Fibroblast of lung (primary cell): Measurements from ENCODE around the gene VPS41. TPM values are rescaled to one million over a fixed set of nuclear protein-coding genes. Genes with fewer than 3 reads are reported as not detected.

ENCODE experiments used
- DNase-seq, 2 donors: peaks; one replicate each; pipeline versions ENCODE4 v3.0.0 to v3.0.0-alpha.2; 2010; ENCODE audit warnings: low read depth in 2 of 2
- H2AFZ ChIP-seq: 2 replicates; pipeline ENCODE4 v1.5.1; 2012; ENCODE audit warnings: low read length, control low read depth, inconsistent platforms
- H3K27ac ChIP-seq: 2 replicates; pipeline ENCODE4 v1.5.1; 2011; ENCODE audit warnings: low read length, control low read depth; ENCODE audit not compliant: insufficient read depth
- H3K27me3 ChIP-seq: 2 replicates; pipeline ENCODE4 v1.5.1; 2011; ENCODE audit warnings: mild to moderate bottlenecking, low read length; ENCODE audit not compliant: control insufficient read depth, insufficient read depth
- H3K36me3 ChIP-seq: 2 replicates; pipeline ENCODE4 v1.5.1; 2011; ENCODE audit warnings: low read length; ENCODE audit not compliant: control insufficient read depth, insufficient read depth
- H3K4me1 ChIP-seq: 2 replicates; pipeline ENCODE4 v1.5.1; 2011; ENCODE audit warnings: low read length; ENCODE audit not compliant: control insufficient read depth, insufficient read depth; ENCODE audit errors: extremely low read depth
- H3K4me2 ChIP-seq: 2 replicates; pipeline ENCODE4 v1.5.1; 2011; ENCODE audit warnings: low read length, control low read depth; ENCODE audit not compliant: insufficient read depth; ENCODE audit errors: extremely low read depth
- H3K4me3 ChIP-seq, 4 experiments: fragments of 200-600 bp in 1 of 4; sonication (generic) in 1 of 4; replicated peaks in 1 of 4; 2 replicates each; pipeline ENCODE4 v1.5.1; 2011 to 2016; ENCODE audit warnings: low read length in 4 of 4, low read depth in 3 of 4, mild to moderate bottlenecking in 3 of 4, control low read depth in 2 of 4, inconsistent platforms in 1 of 4, mixed read lengths in 1 of 4; ENCODE audit not compliant: insufficient read depth in 1 of 4; ENCODE audit errors: control extremely low read depth in 1 of 4
- H3K79me2 ChIP-seq: 2 replicates; pipeline ENCODE4 v1.5.1; 2012; ENCODE audit warnings: mild to moderate bottlenecking, low read length, inconsistent platforms; ENCODE audit not compliant: control insufficient read depth, insufficient read depth
- H3K9ac ChIP-seq: 2 replicates; pipeline ENCODE4 v1.5.1; 2011; ENCODE audit warnings: mild to moderate bottlenecking, low read length, control low read depth; ENCODE audit not compliant: insufficient read depth
- H3K9me3 ChIP-seq: 2 replicates; pipeline ENCODE4 v1.5.1; 2012; ENCODE audit warnings: low read depth, low read length; ENCODE audit not compliant: control insufficient read depth, insufficient read depth
- H4K20me1 ChIP-seq: 2 replicates; pipeline ENCODE4 v1.5.1; 2011; ENCODE audit warnings: low read length; ENCODE audit not compliant: control insufficient read depth, insufficient read depth; ENCODE audit errors: extremely low read depth
- EZH2 ChIP-seq: IDR thresholded peaks from 2 replicates; pipeline ENCODE4 v1.5.1; 2012; ENCODE audit warnings: low read length, control low read depth, mild to moderate bottlenecking; ENCODE audit errors: missing control alignments
- polyA plus RNA-seq, 2 donors: library from polyadenylated mRNA; depleted of rRNA in 1 of 2; stranded (reverse) in 1 of 2; unstranded in 1 of 2; fragments of >200 nt; gene quantifications; 2 replicates each; pipeline ENCODE4 v1.2.1, GENCODE V29; 2011 to 2012; ENCODE audit warnings: missing spikeins in 1 of 2
- total RNA-seq: library from RNA; depleted of rRNA; stranded (reverse); fragments of >200 nt; gene quantifications from 2 replicates; pipeline ENCODE4 v1.2.1, GENCODE V29; 2014
- TF ChIP-seq, protein P1 (sequence below), 2 donors: IDR thresholded peaks in 1 of 2; conservative IDR thresholded peaks in 1 of 2; 1 replicate in 1 of 2; 2 replicates in 1 of 2; pipeline ENCODE4 v1.5.1; 2011 to 2012; ENCODE audit warnings: low read length in 2 of 2, control low read depth in 1 of 2, inconsistent platforms in 1 of 2, low read depth in 1 of 2, mild to moderate bottlenecking in 1 of 2

The VPS41 gene
- total and polyA plus RNA-seq, 2 donors (not counting 1 experiment from before 2014, with no cell fraction given) = 55.5 to 66.7 TPM

DNA sequence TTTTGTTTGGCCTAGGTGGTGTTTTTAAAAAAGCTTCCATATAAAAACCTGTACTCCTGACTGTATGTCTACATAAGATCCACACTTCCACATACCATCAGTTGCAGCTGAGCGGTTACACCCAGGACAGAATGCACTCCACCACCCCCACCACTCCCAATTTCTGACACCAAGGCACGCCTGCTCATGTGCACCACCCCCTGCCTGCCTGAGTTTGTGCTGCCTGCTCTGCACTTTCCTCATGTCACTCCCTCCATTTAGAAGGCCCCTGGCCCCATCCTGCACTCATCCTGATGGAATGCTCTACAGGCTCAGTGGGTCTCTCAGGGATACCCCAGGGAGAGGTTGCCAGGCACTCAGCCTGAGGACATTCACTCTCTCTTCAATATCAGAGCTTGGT is 6.5 kb downstream of the VPS41 start:
- Histone ChIP-seq H4K20me1 (no peaks in the 10 kb centered on the region), H2AFZ (no peak overlapping the region), H3K4me1 (no peaks in the 10 kb centered on the region), H3K9me3 (no peaks in the 10 kb centered on the region), H3K79me2 (peaks cover 2% of the 10 kb centered on the region), H3K4me3 (no peak overlapping the region), H3K4me2 (no peak overlapping the region), H3K36me3 (no peaks in the 10 kb centered on the region), H3K27ac (no peak overlapping the region), H3K27me3 (no peaks in the 10 kb centered on the region), H3K9ac (no peak overlapping the region)
- no peak for DNase-seq
- TF ChIP-seq, protein P1, sequence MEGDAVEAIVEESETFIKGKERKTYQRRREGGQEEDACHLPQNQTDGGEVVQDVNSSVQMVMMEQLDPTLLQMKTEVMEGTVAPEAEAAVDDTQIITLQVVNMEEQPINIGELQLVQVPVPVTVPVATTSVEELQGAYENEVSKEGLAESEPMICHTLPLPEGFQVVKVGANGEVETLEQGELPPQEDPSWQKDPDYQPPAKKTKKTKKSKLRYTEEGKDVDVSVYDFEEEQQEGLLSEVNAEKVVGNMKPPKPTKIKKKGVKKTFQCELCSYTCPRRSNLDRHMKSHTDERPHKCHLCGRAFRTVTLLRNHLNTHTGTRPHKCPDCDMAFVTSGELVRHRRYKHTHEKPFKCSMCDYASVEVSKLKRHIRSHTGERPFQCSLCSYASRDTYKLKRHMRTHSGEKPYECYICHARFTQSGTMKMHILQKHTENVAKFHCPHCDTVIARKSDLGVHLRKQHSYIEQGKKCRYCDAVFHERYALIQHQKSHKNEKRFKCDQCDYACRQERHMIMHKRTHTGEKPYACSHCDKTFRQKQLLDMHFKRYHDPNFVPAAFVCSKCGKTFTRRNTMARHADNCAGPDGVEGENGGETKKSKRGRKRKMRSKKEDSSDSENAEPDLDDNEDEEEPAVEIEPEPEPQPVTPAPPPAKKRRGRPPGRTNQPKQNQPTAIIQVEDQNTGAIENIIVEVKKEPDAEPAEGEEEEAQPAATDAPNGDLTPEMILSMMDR (conservative IDR thresholded peaks at IDR 0.05 in 1 of 2, IDR thresholded peaks at IDR 0.05 in 1 of 2; ENCODE audit: low read depth in 1 of 2, low read length in 2 of 2) = no peak
- no peak for TF ChIP-seq EZH2

DNA sequence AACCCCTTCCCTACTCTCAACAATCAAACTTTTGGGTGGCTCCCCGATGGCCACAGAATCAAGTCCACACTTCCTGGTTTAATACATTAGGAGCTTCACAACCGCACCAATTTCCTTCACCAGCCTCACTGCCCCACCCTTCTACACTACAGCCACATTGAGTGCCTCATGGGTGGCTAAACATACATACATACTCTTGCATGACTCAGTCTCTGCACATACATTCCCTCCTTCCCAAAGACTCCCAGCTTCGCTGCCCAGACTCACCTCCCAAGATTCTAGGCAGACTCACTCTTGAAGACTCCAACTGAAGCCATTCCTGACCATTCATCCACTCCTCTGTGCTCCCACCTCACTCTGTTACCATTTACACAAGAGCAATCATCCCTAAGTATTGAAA is 15.9 kb downstream of the VPS41 start:
- no peak overlapping the region for H3K4me2 ChIP-seq

DNA sequence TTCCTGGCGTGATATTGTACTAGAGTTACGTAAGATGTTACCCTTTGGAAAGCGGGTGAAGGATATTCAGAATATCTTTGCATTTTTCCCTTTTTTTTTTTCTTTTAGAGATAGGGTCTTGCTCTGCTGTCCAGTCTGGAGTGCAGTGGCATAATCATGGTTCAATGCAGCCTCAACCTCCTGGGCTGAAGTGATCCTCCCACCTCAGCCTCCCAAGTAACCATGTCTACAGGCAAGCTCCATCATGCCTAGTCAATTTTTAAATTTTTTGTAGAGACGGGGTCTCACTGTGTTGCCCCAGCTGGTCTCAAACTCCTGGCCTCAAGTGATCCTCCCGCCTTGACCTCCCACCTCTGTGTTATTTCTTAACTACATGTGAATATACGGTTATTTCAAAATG is 18.4 kb downstream of the VPS41 start:
- Histone ChIP-seq H4K20me1 (no peaks in the 10 kb centered on the region), H2AFZ (no peak overlapping the region), H3K36me3 (peaks cover 2% of the 10 kb centered on the region), H3K9ac (no peak overlapping the region), H3K4me2 (no peak overlapping the region), H3K27me3 (no peaks in the 10 kb centered on the region), H3K4me3 (no peak overlapping the region), H3K9me3 (no peaks in the 10 kb centered on the region), H3K4me1 (no peaks in the 10 kb centered on the region), H3K27ac (no peak overlapping the region), H3K79me2 (no peaks in the 10 kb centered on the region)
- TF ChIP-seq EZH2 = no peak
- TF ChIP-seq, protein P1 (conservative IDR thresholded peaks at IDR 0.05 in 1 of 2, IDR thresholded peaks at IDR 0.05 in 1 of 2; ENCODE audit: low read depth in 1 of 2, low read length in 2 of 2) = no peak
- no peak for DNase-seq

More for the DNA sequence above, 15.9 kb downstream of the VPS41 start:
- no peaks in the 10 kb centered on the region for H3K79me2 ChIP-seq
- no peak overlapping the region for H3K9ac ChIP-seq
- H3K27me3 ChIP-seq = no peaks in the 10 kb centered on the region
- H3K4me1 ChIP-seq = no peaks in the 10 kb centered on the region
- H3K27ac ChIP-seq = no peak overlapping the region
- no peak overlapping the region for H3K4me3 ChIP-seq
- peaks cover 2% of the 10 kb centered on the region for H3K36me3 ChIP-seq
- TF ChIP-seq, protein P1 (conservative IDR thresholded peaks at IDR 0.05 in 1 of 2, IDR thresholded peaks at IDR 0.05 in 1 of 2; ENCODE audit: low read depth in 1 of 2, low read length in 2 of 2) = no peak
- TF ChIP-seq EZH2 = no peak
- H2AFZ ChIP-seq = no peak overlapping the region
- no peaks in the 10 kb centered on the region for H3K9me3 ChIP-seq
- peak; percentile 9 to 26 for DNase-seq
- H4K20me1 ChIP-seq = no peaks in the 10 kb centered on the region
